GM12878 (cell line): ENCODE results near the gene LGALS1. TPM values are rescaled to one million over a fixed set of nuclear protein-coding genes. Genes with fewer than 3 reads are reported as not detected.

Source experiments
- ATAC-seq: fragments of 200-7000 bp; cut with Tn5 transposase; 3 replicates; pipeline ENCODE4 v1.9.1; 2020; ENCODE audit warnings: mild to moderate bottlenecking, moderate library complexity
- BruUV-seq: library from RNA; stranded (reverse); fragments of 400-500 nt; replicated peaks from 2 replicates; lab custom pipeline; 2021; lab: Mats Ljungman, UMichigan
- CTCF ChIA-PET: fragments of 300-600 bp; sonication (Branson Sonifier 250); formaldehyde crosslinking; extraction: SDS; loops from one replicate; lab custom pipeline; 2021; ENCODE audit warnings: inconsistent platforms; lab: Yijun Ruan, JAX
- POLR2A ChIA-PET: fragments of 350-600 bp; formaldehyde crosslinking; extraction: SDS; loops from one replicate; lab custom pipeline; 2021; ENCODE audit warnings: inconsistent platforms; lab: Charles Lee
- RAD21 ChIA-PET: fragments of 300-600 bp; sonication (Branson Sonifier 250); formaldehyde crosslinking; loops from one replicate; lab custom pipeline; 2023; ENCODE audit warnings: antibody characterized with exemption; ENCODE audit not compliant: unreplicated experiment; lab: Charles Lee
- SMC1A ChIA-PET: fragments of 300-600 bp; sonication (Branson Sonifier 250); formaldehyde crosslinking; loops from one replicate; lab custom pipeline; 2023; ENCODE audit not compliant: unreplicated experiment, uncharacterized antibody; lab: Charles Lee
- DNase-seq: peaks from one replicate; pipeline ENCODE4 v3.0.0-alpha.2; 2011; ENCODE audit warnings: low read depth, low spot score
- FAIRE-seq: peaks from 3 replicates; lab custom pipeline; 2011; peaks lifted over from hg19 to GRCh38; lab: Jason Lieb, UNC
- H2AFZ ChIP-seq: 2 replicates; pipeline ENCODE4 v1.6.0; 2011; ENCODE audit warnings: low read depth, low read length, control low read depth; ENCODE audit not compliant: control insufficient read depth
- H3K27ac ChIP-seq: 2 replicates; pipeline ENCODE4 v1.5.1; 2011; ENCODE audit warnings: control low read depth; ENCODE audit not compliant: control insufficient read depth, insufficient read depth
- H3K27me3 ChIP-seq, 2 experiments: replicated peaks in 1 of 2; 2 replicates each; pipeline versions ENCODE4 v1.6.0 to v1.6.1; 2011; ENCODE audit warnings: low read length in 1 of 2; ENCODE audit not compliant: control insufficient read depth in 2 of 2, insufficient read depth in 2 of 2
- H3K36me3 ChIP-seq, 2 experiments: 2 replicates each; pipeline ENCODE4 v1.5.1; 2011; ENCODE audit warnings: low read length in 1 of 2; ENCODE audit not compliant: control insufficient read depth in 2 of 2, insufficient read depth in 2 of 2
- H3K4me1 ChIP-seq: 2 replicates; pipeline ENCODE4 v1.6.1; 2011; ENCODE audit warnings: mild to moderate bottlenecking, low read length, moderate library complexity, mixed read lengths; ENCODE audit not compliant: control insufficient read depth, insufficient read depth
- H3K4me2 ChIP-seq: 2 replicates; pipeline ENCODE4 v1.6.0; 2011; ENCODE audit warnings: control low read depth; ENCODE audit not compliant: control insufficient read depth, insufficient read depth
- H3K4me3 ChIP-seq: fragments of 200-600 bp; sonication (generic); 2 replicates; pipeline ENCODE4 v1.5.1; 2016
- H3K79me2 ChIP-seq: 2 replicates; pipeline ENCODE4 v1.6.0; 2011; ENCODE audit warnings: low read length; ENCODE audit not compliant: control insufficient read depth, insufficient read depth
- H3K9ac ChIP-seq: 2 replicates; pipeline ENCODE4 v1.8.0; 2011; ENCODE audit warnings: low read length, control low read depth, mixed read lengths; ENCODE audit not compliant: control insufficient read depth, insufficient read depth
- H3K9me3 ChIP-seq: replicated peaks from 3 replicates; pipeline ENCODE4 v1.5.1; 2011; ENCODE audit warnings: mild to moderate bottlenecking, low read length; ENCODE audit not compliant: control insufficient read depth, insufficient read depth
- H4K20me1 ChIP-seq: 2 replicates; pipeline ENCODE4 v1.6.0; 2011; ENCODE audit not compliant: control insufficient read depth, insufficient read depth
- FOXK2 ChIP-seq: fragments of 450-650 bp; IDR thresholded peaks from 2 replicates; pipeline ENCODE4 v1.6.1; 2017; ENCODE audit warnings: mild to moderate bottlenecking, moderate library complexity
- MXI1 ChIP-seq: fragments of 150-350 bp; IDR thresholded peaks from 2 replicates; pipeline ENCODE4 v1.6.1; 2011; ENCODE audit warnings: low read depth, mild to moderate bottlenecking, inconsistent platforms, low read length, improper control_type of control experiment
- PAX5 ChIP-seq: IDR thresholded peaks from 2 replicates; pipeline ENCODE4 v1.6.1; 2011; ENCODE audit warnings: low read depth, low read length, borderline replicate concordance
- RUNX3 ChIP-seq: IDR thresholded peaks from 2 replicates; pipeline ENCODE4 v1.6.1; 2012; ENCODE audit warnings: low read length, inconsistent platforms
- SMARCA5 ChIP-seq: fragments of 450-650 bp; IDR thresholded peaks from 2 replicates; pipeline ENCODE4 v1.6.1; 2017; ENCODE audit warnings: mild to moderate bottlenecking
- YY1 ChIP-seq: IDR thresholded peaks from 2 replicates; pipeline ENCODE4 v1.6.1; 2011; ENCODE audit warnings: low read depth, mild to moderate bottlenecking, low read length
- WGBS: methylation state at CpG from one replicate; pipeline ENCODE4 v1.1.6; 2016; ENCODE audit warnings: low lambda C conversion rate; ENCODE audit not compliant: insufficient replicate concordance, insufficient coverage; ENCODE audit errors: missing lambda C conversion rate; 5-methylcytosine and 5-hydroxymethylcytosine counted together
- in situ Hi-C: fragments of 300-500 bp; cut with MboI; formaldehyde crosslinking; loops from 9 replicates; pipeline ENCODE4 v1.14.3; 2018; ENCODE audit warnings: mixed read lengths
- intact Hi-C: fragments of 100-400 bp; cut with micrococcal nuclease; formaldehyde crosslinking; loops from one replicate; pipeline ENCODE4 v1.14.2; 2022; ENCODE audit not compliant: unreplicated experiment
- polyA plus RNA-seq, 11 experiments: library from polyadenylated mRNA; depleted of rRNA in 4 of 11; unstranded in 6 of 11; stranded (reverse) in 5 of 11; fragments of >200 nt; fragmentation: Nextera tagmentation in 4 of 11; fragmentation: Illumina TruSeq in 1 of 11; extraction: Ambion mirVana in 4 of 11; extraction: Trizol in 1 of 11; gene quantifications; 1 replicate in 1 of 11; 2 replicates in 10 of 11; pipeline versions ENCODE4 v1.2.1 to v1.2.3, GENCODE V29; 2011 to 2016; ENCODE audit warnings: inconsistent platforms in 2 of 11, missing spikeins in 2 of 11, low read depth in 1 of 11
- total RNA-seq, 4 experiments: library from RNA; depleted of rRNA in 3 of 4; stranded (reverse); fragments of >200 nt in 3 of 4; fragmentation: Illumina TruSeq in 1 of 4; extraction: Trizol in 1 of 4; gene quantifications; 2 replicates each; pipeline versions ENCODE4 v1.2.1 to v1.2.3, GENCODE V29; 2013 to 2021
- TF ChIP-seq, protein P1 (sequence below): fragments of 450-650 bp; conservative IDR thresholded peaks from 2 replicates; pipeline ENCODE4 v1.6.1; 2017; ENCODE audit warnings: mild to moderate bottlenecking, moderate library complexity

LGALS1 gene
- total and polyA plus RNA-seq, 10 of the 15 experiments (the other 5 are each of a cell fraction or from before 2014, with no cell fraction given), result 312 to 1,889 (median 706) TPM

DNA sequence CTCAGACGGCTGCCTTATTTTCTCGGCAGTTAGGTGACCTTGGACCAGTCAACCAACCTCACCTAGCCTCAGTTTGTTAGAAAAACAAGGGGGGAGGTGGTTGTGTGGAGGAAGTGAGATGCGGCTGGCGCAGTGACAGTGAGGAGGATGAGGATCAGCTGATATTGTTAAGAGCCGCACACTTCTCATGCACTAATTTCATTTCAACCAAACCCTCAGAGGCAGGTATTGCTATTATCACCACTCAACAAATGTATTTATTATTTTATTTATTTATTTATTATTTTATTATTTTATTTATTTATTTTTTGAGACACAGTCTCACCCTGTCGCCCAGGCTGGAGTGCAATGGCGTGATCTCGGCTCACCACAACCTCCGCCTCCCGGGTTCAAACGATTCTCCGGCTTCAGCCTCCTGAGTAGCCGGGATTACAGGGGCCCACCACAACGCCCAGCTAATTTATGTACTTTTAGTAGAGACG, 2.1 kb downstream of the LGALS1 start (continued):
- TF ChIP-seq YY1 (no peak), FOXK2 (no peak), RUNX3 (peak; percentile 4; the same call in 1 of the 2 replicates), MXI1 (no peak; the same call in 1 of the 2 replicates)
- TF ChIP-seq, protein P1, sequence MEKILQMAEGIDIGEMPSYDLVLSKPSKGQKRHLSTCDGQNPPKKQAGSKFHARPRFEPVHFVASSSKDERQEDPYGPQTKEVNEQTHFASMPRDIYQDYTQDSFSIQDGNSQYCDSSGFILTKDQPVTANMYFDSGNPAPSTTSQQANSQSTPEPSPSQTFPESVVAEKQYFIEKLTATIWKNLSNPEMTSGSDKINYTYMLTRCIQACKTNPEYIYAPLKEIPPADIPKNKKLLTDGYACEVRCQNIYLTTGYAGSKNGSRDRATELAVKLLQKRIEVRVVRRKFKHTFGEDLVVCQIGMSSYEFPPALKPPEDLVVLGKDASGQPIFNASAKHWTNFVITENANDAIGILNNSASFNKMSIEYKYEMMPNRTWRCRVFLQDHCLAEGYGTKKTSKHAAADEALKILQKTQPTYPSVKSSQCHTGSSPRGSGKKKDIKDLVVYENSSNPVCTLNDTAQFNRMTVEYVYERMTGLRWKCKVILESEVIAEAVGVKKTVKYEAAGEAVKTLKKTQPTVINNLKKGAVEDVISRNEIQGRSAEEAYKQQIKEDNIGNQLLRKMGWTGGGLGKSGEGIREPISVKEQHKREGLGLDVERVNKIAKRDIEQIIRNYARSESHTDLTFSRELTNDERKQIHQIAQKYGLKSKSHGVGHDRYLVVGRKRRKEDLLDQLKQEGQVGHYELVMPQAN, result peak; percentile 84

DNA sequence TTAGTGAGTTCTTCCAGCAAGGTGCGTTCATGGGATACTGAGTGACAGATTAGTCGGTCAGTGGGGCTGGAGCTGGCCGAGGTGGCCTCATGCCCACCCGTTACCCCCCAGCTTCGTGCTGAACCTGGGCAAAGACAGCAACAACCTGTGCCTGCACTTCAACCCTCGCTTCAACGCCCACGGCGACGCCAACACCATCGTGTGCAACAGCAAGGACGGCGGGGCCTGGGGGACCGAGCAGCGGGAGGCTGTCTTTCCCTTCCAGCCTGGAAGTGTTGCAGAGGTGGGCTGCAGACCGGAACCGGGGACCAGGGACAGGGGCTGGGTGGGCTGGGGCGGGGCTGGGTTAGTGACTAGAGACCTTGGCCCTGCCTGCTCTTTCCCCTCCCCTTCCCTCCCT, 2.9 kb downstream of the LGALS1 start:
- FAIRE-seq (no peak), DNase-seq (no peak), ATAC-seq (no peak)
- RAD21 ChIA-PET, result interaction anchor here (1.8 to 5.1 kb wide), 5 partner anchors 18 to 71 kb away, joined by 4 to 112 read pairs (median 30); partner anchors contain the start of genes GGA1 and PDXP
- Histone ChIP-seq H3K27ac (no peak overlapping the region), H3K4me2 (peak overlapping the region; percentile 69), H3K79me2 (peaks cover 30% of the 10 kb centered on the region), H3K36me3 (peaks cover 2% of the 10 kb centered on the region in 2 experiments; a peak in 1 of 4 replicates), H3K27me3 (no peaks in the 10 kb centered on the region), H3K4me1 (peaks cover 27% of the 10 kb centered on the region), H4K20me1 (no peaks in the 10 kb centered on the region), H3K9me3 (no peaks in the 10 kb centered on the region), H2AFZ (no peak overlapping the region), H3K9ac (no peak overlapping the region), H3K4me3 (peak overlapping the region; percentile 40; the same call in 1 of the 2 replicates)
- intact Hi-C loops (no loop called here), in situ Hi-C loops (no loop called here)
- TF ChIP-seq PAX5 (no peak), SMARCA5 (no peak)
- 81% methylated on average over 16 of the region's 18 CpGs for WGBS
- POLR2A ChIA-PET, result interaction anchor here (0.6 to 14.0 kb wide), 3 partner anchors 18 to 1642 kb away, joined by 3 to 209 read pairs (median 49); partner anchors contain the start of genes GGA1 and PDXP
- BruUV-seq, result no TSS peak
- SMC1A ChIA-PET, result interaction anchor here (1.3 to 10.9 kb wide), 3 partner anchors 17 to 52 kb away, joined by 6 to 157 read pairs (median 98); partner anchors contain the start of gene PDXP
- CTCF ChIA-PET, result interaction anchor here (12.4 to 19.9 kb wide), 4 partner anchors 17 to 71 kb away, joined by 167 to 414 read pairs (median 287); partner anchors contain the start of genes GGA1, PDXP and SH3BP1
